AG04449 (cell line): Measurements from ENCODE around the gene SELENOF.

ENCODE experiments used
- CTCF ChIA-PET: fragments of 350-600 bp; formaldehyde crosslinking; extraction: SDS; loops from one replicate; lab custom pipeline; 2021; ENCODE audit warnings: antibody characterized with exemption; lab: Yijun Ruan, JAX
- POLR2A ChIA-PET: fragments of 400-600, 350-600 bp; formaldehyde crosslinking; extraction: SDS; loops from one replicate; lab custom pipeline; 2020; ENCODE audit warnings: antibody characterized with exemption, inconsistent platforms; lab: Yijun Ruan, JAX
- DNase-seq: peaks from one replicate; pipeline ENCODE4 v3.0.0-alpha.2; 2010; ENCODE audit warnings: low read depth, low spot score
- H3K4me3 ChIP-seq: 2 replicates; pipeline ENCODE4 v1.5.1; 2011; ENCODE audit warnings: low read depth, mild to moderate bottlenecking, control low read depth, low read length
- CTCF ChIP-seq: IDR thresholded peaks from one replicate; pipeline ENCODE4 v1.5.1; 2011; ENCODE audit warnings: mild to moderate bottlenecking, moderate library complexity, low read length, control low read depth, inconsistent platforms; ENCODE audit not compliant: insufficient read depth; ENCODE audit errors: missing control alignments

Gene SELENOF

GRCh38 chr1:86940599-86940998 is 26.7 kb upstream of the SELENOF start:
- DNase-seq: no peak
- POLR2A ChIA-PET: no interaction called here
- no peak for TF ChIP-seq CTCF
- CTCF ChIA-PET: interaction anchor here (2.8 kb wide), 1 partner anchor 24 kb away, joined by 10 read pairs; no protein-coding TSS in a partner anchor
- no peak overlapping the region for H3K4me3 ChIP-seq

GRCh38 chr1:86939406-86939805 is 25.5 kb upstream of the SELENOF start:
- no peak overlapping the region for H3K4me3 ChIP-seq
- POLR2A ChIA-PET: no interaction called here
- TF ChIP-seq CTCF: no peak
- DNase-seq: no peak
- CTCF ChIA-PET: no interaction called here

- ChIA-PET POLR2A (no interaction called here), CTCF (no interaction called here)
- H3K4me3 ChIP-seq: no peak overlapping the region
- no peak for DNase-seq
- TF ChIP-seq CTCF: no peak
Observed at GRCh38 chr1:86938855-86939254, 24.9 kb upstream of the SELENOF start.

- no peak for DNase-seq
- no peak overlapping the region for H3K4me3 ChIP-seq
- ChIA-PET POLR2A (no interaction called here), CTCF (no interaction called here)
- TF ChIP-seq CTCF: no peak
Observed at GRCh38 chr1:86938450-86938849, 24.5 kb upstream of the SELENOF start.

GRCh38 chr1:86933562-86934377 is 19.8 kb upstream of the SELENOF start:
- ChIA-PET CTCF (interaction anchor here (1.0 to 1.1 kb wide), 2 partner anchors 9 to 31 kb away, joined by 3 to 5 read pairs; no protein-coding TSS in a partner anchor), POLR2A (no interaction called here)
- H3K4me3 ChIP-seq: no peak overlapping the region
- TF ChIP-seq CTCF: no peak
- DNase-seq: no peak

DNA sequence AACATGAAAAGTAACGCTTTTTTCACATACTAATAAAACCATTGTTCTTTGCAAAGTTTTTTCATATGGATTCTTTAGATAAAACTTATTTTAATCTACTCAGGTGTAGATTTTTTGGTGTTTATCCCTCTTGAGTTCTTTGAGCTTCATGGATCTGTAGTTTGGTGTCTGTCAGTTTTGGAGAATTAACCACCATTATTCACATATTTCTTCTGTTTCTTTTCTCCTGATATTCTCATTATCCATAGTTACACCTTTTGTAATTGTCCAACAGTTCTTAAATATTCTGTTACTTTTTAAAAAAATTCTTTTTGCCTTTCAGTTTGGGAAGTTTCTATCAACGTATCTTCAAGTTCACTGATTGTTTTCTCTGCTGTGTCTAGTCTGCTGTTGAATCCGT is 19.1 kb upstream of the SELENOF start:
- DNase-seq: no peak
- H3K4me3 ChIP-seq: no peak overlapping the region
- TF ChIP-seq CTCF: no peak
- CTCF ChIA-PET: no interaction called here
- POLR2A ChIA-PET: no interaction called here
